Mononuclear cell (primary cell): ENCODE measurements around the gene IL20RB. TPM values are rescaled to one million over a fixed set of nuclear protein-coding genes. Genes with fewer than 3 reads are reported as not detected.
A peak's percentile ranks its signal among the peaks of the same experiment; 100 is the strongest.
"Not testable (repeated sequence)": the region's sequence is repeated elsewhere in the genome, so short reads cannot be mapped to it uniquely, and the experiment has no call there.

Source experiments
- H3K27me3 ChIP-seq: 2 replicates; pipeline ENCODE4 v1.6.0; 2011; ENCODE audit warnings: low read length, control low read depth; ENCODE audit not compliant: insufficient read depth
- H3K4me1 ChIP-seq: 2 replicates; pipeline ENCODE4 v1.5.1; 2011; ENCODE audit warnings: mild to moderate bottlenecking, low read length, control low read depth; ENCODE audit not compliant: insufficient read depth
- H3K4me3 ChIP-seq: 2 replicates; pipeline ENCODE4 v1.5.1; 2011; ENCODE audit warnings: mild to moderate bottlenecking, low read length, moderate library complexity
- H3K9me3 ChIP-seq: 2 replicates; pipeline ENCODE4 v1.5.1; 2011; ENCODE audit warnings: low read depth, mild to moderate bottlenecking, control low read depth, low read length
- total RNA-seq: library from RNA; depleted of rRNA; stranded (reverse); fragments of >200 nt; gene quantifications from one replicate; pipeline ENCODE4 v1.2.3, GENCODE V29; 2012

Gene IL20RB
- total RNA-seq, 1 donor = 0.94 TPM

- H3K9me3 ChIP-seq = no peaks in the 10 kb centered on the region
- H3K27me3 ChIP-seq = no peaks in the 10 kb centered on the region
- peaks cover 7% of the 10 kb centered on the region for H3K4me1 ChIP-seq
- no peak overlapping the region for H3K4me3 ChIP-seq
These were observed 32.2 kb downstream of the IL20RB start for GRCh38 chr3:136989781-136990524.

DNA sequence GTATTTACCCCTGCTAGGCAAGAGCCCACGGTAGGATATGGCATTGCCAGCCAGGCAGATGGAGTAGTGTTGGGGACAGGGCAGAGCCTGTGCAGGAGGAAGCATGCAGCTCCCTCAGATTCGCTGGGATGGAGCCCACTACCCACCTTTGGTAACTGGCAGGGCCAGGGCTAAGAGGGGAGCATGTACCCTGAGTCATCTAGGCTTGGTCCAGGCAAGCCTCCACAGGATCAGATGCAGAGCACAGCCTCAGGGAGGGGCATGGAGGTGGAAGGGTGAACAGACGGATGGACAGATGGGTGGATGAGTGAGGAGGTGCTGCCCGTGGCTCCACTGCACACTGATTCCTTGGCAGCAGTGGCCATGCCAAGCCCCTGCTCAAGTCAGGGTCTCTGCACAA lies 33.0 kb downstream of the IL20RB start:
- peaks cover 16% of the 10 kb centered on the region for H3K4me1 ChIP-seq
- H3K4me3 ChIP-seq = no peak overlapping the region
- no peaks in the 10 kb centered on the region for H3K27me3 ChIP-seq
- H3K9me3 ChIP-seq = no peaks in the 10 kb centered on the region

GRCh38 chr3:136992115-136992514 lies 34.3 kb downstream of the IL20RB start:
- Histone ChIP-seq H3K27me3 (no peaks in the 10 kb centered on the region), H3K9me3 (no peaks in the 10 kb centered on the region), H3K4me3 (no peak overlapping the region), H3K4me1 (peaks cover 19% of the 10 kb centered on the region)

- no peaks in the 10 kb centered on the region for H3K27me3 ChIP-seq
- H3K9me3 ChIP-seq = no peaks in the 10 kb centered on the region
- H3K4me1 ChIP-seq = peaks cover 19% of the 10 kb centered on the region
- H3K4me3 ChIP-seq = no peak overlapping the region
These were observed 37.2 kb downstream of the IL20RB start for GRCh38 chr3:136994772-136995516.

- no peaks in the 10 kb centered on the region for H3K9me3 ChIP-seq
These were observed 37.9 kb downstream of the IL20RB start for GRCh38 chr3:136995652-136996051.

GRCh38 chr3:137000039-137000438 lies 42.3 kb downstream of the IL20RB start:
- H3K4me1 ChIP-seq = peaks cover 11% of the 10 kb centered on the region
- no peaks in the 10 kb centered on the region for H3K27me3 ChIP-seq
- no peaks in the 10 kb centered on the region for H3K9me3 ChIP-seq
- no peak overlapping the region for H3K4me3 ChIP-seq

More at GRCh38 chr3:136995652-136996051, 37.9 kb downstream of the IL20RB start:
- Histone ChIP-seq H3K4me3 (no peak overlapping the region), H3K4me1 (peaks cover 19% of the 10 kb centered on the region), H3K27me3 (no peaks in the 10 kb centered on the region)

- not testable (repeated sequence) for H3K4me1 ChIP-seq, H3K9me3 ChIP-seq, H3K27me3 ChIP-seq, H3K4me3 ChIP-seq
These were observed 49.6 kb downstream of the IL20RB start for GRCh38 chr3:137007376-137007775.

GRCh38 chr3:137008131-137008530 lies 50.3 kb downstream of the IL20RB start:
- Histone ChIP-seq H3K27me3 (no peaks in the 10 kb centered on the region), H3K4me1 (no peaks in the 10 kb centered on the region), H3K9me3 (no peaks in the 10 kb centered on the region), H3K4me3 (no peak overlapping the region)

GRCh38 chr3:137008976-137009375 lies 51.2 kb downstream of the IL20RB start:
- no peaks in the 10 kb centered on the region for H3K27me3 ChIP-seq
- H3K4me3 ChIP-seq = no peak overlapping the region
- H3K9me3 ChIP-seq = no peaks in the 10 kb centered on the region
- peaks cover 4% of the 10 kb centered on the region for H3K4me1 ChIP-seq

DNA sequence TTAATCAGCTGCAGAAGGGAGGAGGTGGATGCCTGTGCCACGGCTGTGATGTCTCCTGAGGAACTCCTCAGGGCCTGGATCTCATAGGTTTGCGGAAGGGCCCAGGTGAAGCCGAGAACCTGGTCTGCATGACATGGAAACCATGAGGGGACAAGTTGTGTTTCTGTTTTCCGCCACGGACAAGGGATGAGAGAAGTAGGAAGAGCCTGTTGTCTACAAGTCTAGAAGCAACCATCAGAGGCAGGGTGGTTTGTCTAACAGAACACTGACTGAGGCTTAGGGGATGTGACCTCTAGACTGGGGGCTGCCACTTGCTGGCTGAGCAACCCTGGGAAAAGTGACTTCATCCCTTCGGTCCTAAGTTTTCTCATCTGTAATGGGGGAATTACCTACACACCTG lies 52.4 kb downstream of the IL20RB start:
- Histone ChIP-seq H3K4me1 (peaks cover 10% of the 10 kb centered on the region), H3K9me3 (no peaks in the 10 kb centered on the region), H3K27me3 (no peaks in the 10 kb centered on the region), H3K4me3 (no peak overlapping the region)

DNA sequence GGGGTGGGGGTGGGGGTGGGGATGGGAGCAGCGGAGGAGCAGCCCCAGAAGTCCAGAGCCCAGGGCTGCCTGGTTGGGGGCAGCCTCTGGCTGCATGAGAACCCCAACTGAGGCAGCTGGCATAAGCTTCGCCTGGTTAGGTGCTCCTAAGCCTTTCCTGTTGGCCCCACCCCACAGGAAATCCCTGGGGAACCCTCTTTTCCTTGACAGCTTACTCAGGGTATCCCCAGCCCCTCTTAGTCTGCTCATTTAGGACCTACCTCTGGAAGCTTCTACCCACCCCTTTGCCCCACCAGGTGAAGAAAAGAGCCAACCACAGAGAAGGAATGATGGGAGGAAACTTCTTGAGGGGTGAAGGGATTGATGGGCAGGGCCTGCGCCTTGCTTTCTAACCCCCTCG lies 53.4 kb downstream of the IL20RB start:
- Histone ChIP-seq H3K9me3 (no peaks in the 10 kb centered on the region), H3K4me3 (no peak overlapping the region)

DNA sequence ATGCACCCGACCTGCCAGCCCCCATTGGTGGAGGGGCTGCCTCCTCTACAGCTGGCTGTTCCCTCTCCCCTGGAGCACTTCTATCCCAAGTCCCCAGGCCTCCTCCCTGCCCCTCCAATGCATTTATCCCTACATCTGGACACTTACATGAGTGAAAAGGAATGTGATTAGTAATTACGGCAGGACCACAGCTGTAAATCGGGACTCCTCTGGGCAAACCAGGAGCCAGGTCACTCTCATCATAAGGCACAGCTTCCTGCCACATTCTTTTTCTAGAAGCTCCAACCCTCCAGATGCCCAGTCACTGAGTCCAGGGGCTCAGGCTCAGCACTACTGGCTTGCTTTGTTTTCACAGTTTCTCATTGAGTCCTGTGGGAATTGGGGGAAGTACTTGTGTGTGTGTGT lies 54.3 kb downstream of the IL20RB start:
- H3K4me3 ChIP-seq = no peak overlapping the region
- no peaks in the 10 kb centered on the region for H3K9me3 ChIP-seq
- peaks cover 10% of the 10 kb centered on the region for H3K4me1 ChIP-seq
- no peaks in the 10 kb centered on the region for H3K27me3 ChIP-seq

More for the DNA sequence above, 53.4 kb downstream of the IL20RB start:
- H3K27me3 ChIP-seq = no peaks in the 10 kb centered on the region
- H3K4me1 ChIP-seq = peaks cover 10% of the 10 kb centered on the region

DNA sequence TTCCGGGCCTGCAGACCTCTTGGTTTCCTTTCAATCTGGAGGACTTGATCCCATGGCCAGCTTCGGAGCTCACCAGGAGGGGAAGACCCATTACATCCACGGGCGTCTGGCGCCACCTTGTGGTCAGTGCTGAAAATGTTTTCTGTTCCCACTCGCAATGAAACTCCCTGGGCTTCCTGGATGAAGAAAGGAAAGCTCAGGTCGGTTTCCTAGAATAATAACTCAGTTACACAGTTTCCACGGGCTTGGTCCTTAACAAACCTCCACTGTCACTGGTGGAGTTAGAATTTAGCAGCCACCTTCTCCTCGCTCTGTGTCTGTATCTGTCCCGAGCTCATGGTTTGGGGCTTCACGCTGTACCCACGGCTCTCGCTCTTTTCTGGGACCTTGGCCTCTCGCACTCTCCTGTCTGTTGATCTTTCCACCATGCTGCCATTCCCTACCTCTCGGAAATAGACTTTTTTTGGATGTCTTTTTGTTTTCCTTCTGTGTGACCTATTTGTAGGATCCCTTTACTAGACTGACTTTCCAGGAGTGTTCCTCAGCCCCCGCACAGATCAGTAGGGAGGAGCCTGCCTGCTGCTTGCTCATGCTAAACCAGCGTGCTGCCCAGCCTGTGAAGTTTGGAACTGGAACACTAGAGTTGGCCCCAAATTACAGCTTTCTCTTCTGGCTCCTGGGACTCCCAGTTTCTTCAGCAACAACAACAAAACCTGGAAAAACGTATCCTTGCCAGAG lies 56.3 kb downstream of the IL20RB start:
- Histone ChIP-seq H3K4me3 (peak overlapping the region; percentile 28), H3K9me3 (no peaks in the 10 kb centered on the region), H3K27me3 (no peaks in the 10 kb centered on the region), H3K4me1 (peaks cover 10% of the 10 kb centered on the region)

DNA sequence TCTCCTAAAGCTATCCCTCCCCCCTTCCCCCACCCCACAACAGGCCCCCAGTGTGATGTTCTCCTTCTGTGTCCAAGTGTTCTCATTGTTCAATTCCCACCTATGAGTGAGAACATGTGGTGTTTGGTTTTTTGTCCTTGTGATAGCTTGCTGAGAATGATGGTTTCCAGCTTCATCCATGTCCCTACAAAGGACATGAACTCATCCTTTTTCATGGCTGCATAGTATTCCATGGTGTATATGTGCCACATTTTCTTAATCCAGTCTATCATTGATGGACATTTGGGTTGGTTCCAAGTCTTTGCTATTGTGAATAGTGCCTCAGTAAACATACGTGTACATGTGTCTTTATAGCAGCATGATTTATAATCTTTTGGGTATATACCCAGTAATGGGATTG lies 59.5 kb downstream of the IL20RB start:
- H3K9me3 ChIP-seq, H3K27me3 ChIP-seq, H3K4me3 ChIP-seq: not testable (repeated sequence)
- peaks cover 10% of the 10 kb centered on the region for H3K4me1 ChIP-seq

GRCh38 chr3:137020315-137020714 lies 62.5 kb downstream of the IL20RB start:
- Histone ChIP-seq H3K4me3 (no peak overlapping the region), H3K9me3 (no peaks in the 10 kb centered on the region), H3K4me1 (no peaks in the 10 kb centered on the region), H3K27me3 (no peaks in the 10 kb centered on the region)
